HG03565 (cell line): Measurements from ENCODE around the gene PKP4.

ENCODE experiments used
- ATAC-seq: cut with Tn5 transposase; IDR thresholded peaks from one replicate; pipeline ENCODE4 v1.9.1; 2021; ENCODE audit warnings: mild to moderate bottlenecking, moderate library complexity; ENCODE audit not compliant: unreplicated experiment

The PKP4 gene

DNA sequence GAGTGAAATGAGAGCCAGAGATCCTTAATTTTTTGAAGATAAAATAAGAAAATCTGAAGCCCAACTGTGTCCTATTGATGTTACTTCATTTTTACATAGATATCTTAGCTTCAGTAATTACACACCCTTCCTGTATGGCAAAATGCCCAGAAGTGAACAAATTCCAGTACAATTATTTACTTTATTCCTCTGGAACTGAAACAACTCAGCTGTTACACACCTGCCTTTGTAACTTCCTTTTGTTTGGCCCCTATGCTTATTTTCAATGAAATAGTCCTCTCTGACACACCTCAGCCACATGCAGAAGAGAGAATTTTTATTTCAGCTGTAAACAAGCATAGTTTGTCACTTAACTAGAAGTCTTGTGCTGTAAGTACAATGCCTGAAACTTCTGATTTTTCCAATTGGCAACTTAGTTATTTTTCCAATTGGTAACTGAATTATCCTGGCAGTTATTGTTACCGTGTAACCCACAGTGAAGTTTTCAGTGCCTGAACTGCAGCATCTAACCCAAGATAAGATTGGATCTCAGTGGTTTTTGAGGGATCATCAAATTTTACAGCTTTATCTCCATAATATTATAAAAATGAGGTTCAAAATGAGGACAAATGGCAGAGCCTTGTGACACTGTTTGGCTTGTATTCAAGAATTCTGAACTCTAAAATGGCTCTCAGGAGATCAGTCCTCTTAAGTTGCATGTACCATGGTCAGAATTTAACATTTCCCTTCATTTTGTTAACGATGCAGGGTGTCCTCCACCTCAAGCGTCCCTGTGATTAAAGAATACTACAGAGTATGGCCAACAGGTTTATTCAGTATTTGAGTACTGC lies 82.6 kb downstream of the PKP4 start:
- ATAC-seq, result no peak

GRCh38 chr2:158542577-158542976 lies 85.8 kb downstream of the PKP4 start:
- no peak for ATAC-seq

DNA sequence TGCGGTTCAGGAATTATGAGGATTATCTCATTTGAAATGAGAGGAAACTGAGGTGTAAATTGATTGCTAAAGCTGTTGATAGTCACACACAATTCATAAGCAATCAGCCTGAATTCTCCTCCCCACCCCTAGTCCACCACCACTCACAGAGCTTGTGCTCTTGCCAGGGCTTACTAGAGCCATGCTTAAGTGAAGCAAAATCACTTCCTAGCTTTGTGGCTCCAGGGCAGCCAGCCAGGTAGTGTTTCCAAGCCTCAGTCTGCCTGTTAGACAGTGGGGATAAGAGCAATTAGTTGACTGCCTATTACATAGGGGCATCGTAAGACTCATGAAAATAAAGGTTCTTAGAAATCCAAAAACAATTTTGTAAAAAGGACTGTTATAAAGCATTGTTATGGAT lies 87.2 kb downstream of the PKP4 start:
- ATAC-seq, result no peak

DNA sequence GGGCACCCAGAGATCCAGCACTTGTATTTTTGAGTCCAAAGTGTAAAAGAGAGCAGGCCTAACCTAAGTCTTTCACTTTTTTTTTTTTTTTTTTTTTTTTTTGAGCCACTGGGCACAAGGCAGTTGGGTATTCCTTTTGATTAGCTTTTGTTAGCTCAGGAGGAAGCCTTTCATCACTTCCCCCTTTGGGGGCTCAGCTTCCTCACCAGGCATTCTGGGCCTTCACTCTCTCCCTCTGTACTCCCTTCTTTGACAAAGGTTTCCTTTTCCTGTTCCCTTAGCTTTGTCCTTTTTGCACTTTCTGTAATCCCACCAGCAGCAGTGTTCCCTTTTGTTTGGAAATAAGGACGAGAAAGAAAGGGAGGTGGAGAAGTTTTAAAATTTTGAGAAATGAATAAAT lies 88.2 kb downstream of the PKP4 start:
- ATAC-seq, result no peak

- ATAC-seq, result peak; percentile 72
Measured at GRCh38 chr2:158546412-158547144, 89.8 kb downstream of the PKP4 start.

GRCh38 chr2:158553257-158553656 lies 96.5 kb downstream of the PKP4 start:
- ATAC-seq, result no peak

DNA sequence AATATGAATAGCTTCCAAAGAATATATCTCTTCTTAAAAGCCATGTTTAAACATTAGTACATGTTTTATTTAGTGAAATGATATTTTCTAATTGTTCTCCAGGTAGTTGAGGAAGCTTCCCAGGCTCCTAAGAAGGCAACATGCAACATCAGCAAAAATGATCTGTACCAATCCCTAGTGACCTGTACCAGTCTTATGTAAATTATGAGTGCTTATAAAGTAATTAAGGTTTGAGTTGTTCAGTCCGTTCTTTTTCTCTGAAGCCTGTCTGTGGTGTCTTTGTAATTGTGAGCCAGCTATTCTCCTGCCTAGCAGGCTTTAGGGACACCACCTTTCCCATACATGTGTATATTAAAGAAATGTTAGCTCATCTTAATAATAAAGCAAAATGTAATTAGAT lies 98.2 kb downstream of the PKP4 start:
- no peak for ATAC-seq

DNA sequence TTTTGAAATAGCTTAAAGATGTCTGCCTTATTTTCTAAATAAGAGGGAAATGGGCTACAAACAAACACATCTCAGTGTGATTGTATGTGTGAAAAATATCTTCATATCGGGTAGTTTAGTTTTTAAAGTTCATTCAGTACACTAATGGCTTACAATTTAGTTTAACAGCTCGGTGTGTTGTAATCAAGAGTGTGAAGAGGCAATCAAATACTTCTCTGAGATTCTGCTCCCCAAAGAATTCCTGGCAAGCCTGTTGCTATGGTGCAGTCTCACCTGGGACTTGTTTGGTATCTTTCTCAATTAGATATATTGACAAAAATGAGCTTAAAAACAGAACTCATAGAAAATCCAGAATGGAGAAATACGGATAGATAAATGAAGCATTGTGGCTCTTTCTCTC lies 99.4 kb downstream of the PKP4 start:
- ATAC-seq, result no peak

DNA sequence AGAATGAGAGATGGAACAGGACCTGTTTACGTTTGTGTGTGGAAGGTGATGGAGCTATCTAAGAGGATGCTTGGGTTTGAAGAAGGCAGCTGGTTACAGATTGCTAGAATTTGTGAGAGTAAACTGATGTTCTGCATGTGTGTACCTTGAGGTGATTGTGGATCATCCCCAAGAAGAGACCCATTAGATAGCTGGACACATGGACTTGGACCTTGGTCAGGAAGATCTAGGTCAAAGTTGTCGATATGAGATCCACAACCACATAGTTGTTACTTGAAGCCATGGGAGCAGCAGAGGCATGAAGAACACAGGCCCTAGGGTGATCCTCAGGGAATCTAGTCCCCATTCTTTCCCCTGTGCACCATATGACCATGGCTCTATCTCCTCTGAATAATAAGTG lies 101.0 kb downstream of the PKP4 start:
- no peak for ATAC-seq

GRCh38 chr2:158559252-158559651 lies 102.5 kb downstream of the PKP4 start:
- no peak for ATAC-seq

DNA sequence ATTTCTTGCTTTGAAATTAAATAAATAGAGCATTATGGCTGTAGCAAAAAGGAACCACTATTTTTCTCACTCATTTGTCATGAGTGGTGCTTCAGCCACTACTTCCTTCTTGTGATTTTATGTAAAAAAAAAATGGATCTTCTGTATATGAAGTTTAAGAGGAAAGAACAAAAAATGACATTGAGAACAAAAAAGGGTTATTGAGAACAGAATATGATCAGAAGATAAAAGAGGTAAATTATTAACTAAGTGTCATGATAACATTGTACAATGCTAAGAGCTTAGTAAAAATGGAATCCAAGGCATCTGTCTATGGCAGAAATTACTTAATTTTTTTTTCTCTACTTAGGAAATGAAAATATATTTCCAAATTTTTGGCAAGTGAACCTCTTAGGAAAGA lies 103.5 kb downstream of the PKP4 start:
- no peak for ATAC-seq

DNA sequence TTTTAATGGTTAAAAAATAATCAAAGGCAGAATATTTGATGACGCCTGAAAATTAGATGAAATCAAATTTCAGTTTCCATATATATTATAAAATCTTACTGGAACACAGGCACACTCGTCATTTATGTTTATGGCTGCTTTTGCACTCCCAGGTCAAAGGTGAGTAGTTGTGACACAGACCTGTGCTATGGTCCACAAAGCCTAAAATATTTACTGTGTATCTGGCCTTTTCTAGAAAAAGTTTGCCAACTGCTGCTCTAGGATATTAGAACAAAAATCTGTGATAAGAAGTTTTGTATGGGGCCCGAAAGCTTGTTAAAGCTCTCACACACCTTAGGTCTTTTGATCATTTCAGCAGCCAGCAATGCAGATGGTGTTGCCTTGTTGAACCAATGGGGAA lies 104.3 kb downstream of the PKP4 start:
- ATAC-seq, result no peak

GRCh38 chr2:158567208-158567607 lies 110.5 kb downstream of the PKP4 start:
- no peak for ATAC-seq

GRCh38 chr2:158569284-158569683 lies 112.5 kb downstream of the PKP4 start:
- ATAC-seq, result no peak

DNA sequence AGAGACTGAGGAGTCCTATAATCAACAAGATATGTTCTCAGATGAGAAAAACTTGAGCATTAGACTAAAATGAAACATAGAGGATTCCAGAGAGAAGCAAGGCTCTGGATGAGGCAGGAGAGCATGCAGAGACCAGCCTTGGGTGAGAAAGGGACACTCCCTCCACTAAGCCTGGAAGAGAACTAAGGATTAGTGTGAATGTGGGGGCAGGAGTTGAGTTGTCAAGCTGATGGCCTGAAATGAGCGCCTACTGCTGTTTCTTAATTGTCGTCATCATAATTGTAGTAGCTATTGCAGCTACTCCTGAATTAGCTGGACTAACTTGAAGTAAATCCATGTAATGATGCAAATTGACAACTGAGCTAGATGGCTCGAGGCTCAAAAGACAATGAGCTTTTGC lies 114.1 kb downstream of the PKP4 start:
- ATAC-seq, result no peak

- ATAC-seq, result no peak
Measured at GRCh38 chr2:158573739-158574138, 117.0 kb downstream of the PKP4 start.

- no peak for ATAC-seq
Measured at GRCh38 chr2:158575051-158575635, 118.4 kb downstream of the PKP4 start.

DNA sequence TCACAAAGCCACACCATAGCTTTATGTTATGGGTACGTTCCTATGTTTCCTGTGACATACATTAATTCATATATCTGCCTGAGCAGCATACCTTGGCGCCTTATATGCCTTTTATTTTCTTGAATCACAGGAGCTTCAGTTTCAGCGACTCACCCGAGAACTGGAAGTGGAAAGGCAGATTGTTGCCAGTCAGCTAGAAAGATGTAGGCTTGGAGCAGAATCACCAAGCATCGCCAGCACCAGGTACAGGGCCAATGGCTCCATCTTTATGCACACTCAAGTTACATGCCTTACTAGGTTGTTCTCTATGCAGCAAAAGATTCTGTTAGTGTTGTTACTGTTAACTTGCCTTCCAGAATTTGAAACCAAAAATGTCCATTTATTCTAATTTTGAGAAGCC lies 120.4 kb downstream of the PKP4 start:
- no peak for ATAC-seq

DNA sequence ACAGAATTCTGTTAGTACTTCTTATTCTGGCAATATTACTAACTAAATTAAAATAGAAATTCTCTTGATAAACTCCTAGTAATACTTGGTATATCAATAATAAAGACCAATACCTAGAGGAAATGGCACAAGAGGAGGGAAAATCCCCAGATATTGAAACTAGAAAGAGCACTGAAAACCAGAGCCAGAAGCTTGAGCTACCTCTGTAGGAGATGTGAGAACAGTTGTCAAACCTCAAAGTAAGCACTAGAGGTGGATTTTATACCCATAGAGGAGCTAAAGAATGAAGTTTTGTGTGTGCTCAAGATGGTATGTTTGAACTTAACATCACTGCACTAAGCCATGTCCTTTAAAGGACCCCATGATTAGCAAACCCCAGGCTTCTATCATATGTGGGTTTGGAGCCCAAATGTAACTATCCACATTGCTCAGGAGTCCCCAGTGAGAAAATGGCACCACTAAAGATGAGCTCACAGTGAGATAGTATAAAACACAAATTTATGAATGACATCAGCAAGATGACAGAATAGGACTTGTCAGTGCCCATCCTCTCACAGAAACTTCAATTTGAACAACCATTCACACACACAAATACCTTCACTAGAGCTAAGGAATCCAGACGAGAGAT lies 122.1 kb downstream of the PKP4 start:
- ATAC-seq, result peak; percentile 83

GRCh38 chr2:158579928-158580327 lies 123.2 kb downstream of the PKP4 start:
- no peak for ATAC-seq

GRCh38 chr2:158580760-158581159 lies 124.0 kb downstream of the PKP4 start:
- ATAC-seq, result no peak

DNA sequence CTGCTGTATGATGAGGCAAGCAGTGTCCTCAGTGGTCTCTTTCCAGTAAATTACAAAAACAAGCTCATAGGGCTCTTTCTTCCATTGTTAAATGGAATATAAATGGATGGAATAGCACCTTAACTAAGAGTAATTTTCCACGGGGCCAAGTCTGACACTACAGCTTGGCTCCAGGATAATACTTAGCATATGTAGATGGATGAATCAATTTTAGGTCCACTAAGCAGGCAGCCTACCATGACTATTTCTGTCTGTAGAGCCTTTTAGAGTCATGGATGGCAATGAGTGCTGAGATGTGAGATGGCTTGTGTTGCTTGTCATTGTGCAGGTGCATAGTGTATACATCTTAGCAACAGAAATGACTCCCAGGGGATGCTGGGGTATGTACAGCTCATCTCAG lies 125.9 kb downstream of the PKP4 start:
- no peak for ATAC-seq
